SK-N-SH (cell line): ENCODE measurements around the gene AKT1S1. TPM values are rescaled to one million over a fixed set of nuclear protein-coding genes. Genes with fewer than 3 reads are reported as not detected.

ENCODE experiments used
- CTCF ChIA-PET: fragments of 300-600, 350-600 bp; formaldehyde crosslinking; extraction: SDS; loops from one replicate; lab custom pipeline; 2021; lab: Yijun Ruan, JAX
- POLR2A ChIA-PET: fragments of 350-600 bp; sonication (Branson Sonifier 250); formaldehyde crosslinking; extraction: SDS; loops from one replicate; lab custom pipeline; 2020; ENCODE audit warnings: antibody characterized with exemption, inconsistent platforms; lab: Yijun Ruan, JAX
- DNase-seq: peaks from one replicate; pipeline ENCODE4 v3.0.0; 2012
- H2AFZ ChIP-seq: fragments of 200-600 bp; sonication (generic); 2 replicates; pipeline ENCODE4 v1.8.1; 2016; ENCODE audit warnings: antibody characterized with exemption, mild to moderate bottlenecking, low read depth
- H3F3A ChIP-seq: fragments of 200-600 bp; sonication (generic); replicated peaks from 2 replicates; pipeline ENCODE3; 2016; ENCODE audit warnings: antibody characterized with exemption, mild to moderate bottlenecking; ENCODE audit not compliant: insufficient read depth
- H3K27ac ChIP-seq, 2 experiments: fragments of 200-500 bp in 1 of 2; fragments of 200-600 bp in 1 of 2; sonication (Bioruptor generic) in 1 of 2; sonication (generic), shearing (Covaris generic) in 1 of 2; 2 replicates each; pipeline versions ENCODE4 v1.5.1 to v1.6.1; 2014 to 2016; ENCODE audit warnings: low read depth in 2 of 2, inconsistent platforms in 1 of 2, low read length in 1 of 2, mild to moderate bottlenecking in 1 of 2, mixed read lengths in 1 of 2
- H3K27me3 ChIP-seq: fragments of 200-600 bp; sonication (generic), shearing (Covaris generic); 2 replicates; pipeline ENCODE4 v1.6.1; 2016; ENCODE audit warnings: mixed run types; ENCODE audit not compliant: insufficient read depth
- H3K36me3 ChIP-seq, 2 experiments: fragments of 200-500 bp in 1 of 2; fragments of 200-600 bp in 1 of 2; sonication (Bioruptor generic) in 1 of 2; sonication (generic) in 1 of 2; replicated peaks in 1 of 2; 2 replicates each; pipeline versions ENCODE3 to v1.5.1; 2014 to 2016; ENCODE audit warnings: low read length in 1 of 2, mild to moderate bottlenecking in 1 of 2; ENCODE audit not compliant: insufficient read depth in 2 of 2, control insufficient read depth in 1 of 2
- H3K4me1 ChIP-seq, 2 experiments: fragments of 200-500 bp in 1 of 2; fragments of 200-600 bp in 1 of 2; sonication (Bioruptor generic) in 1 of 2; sonication (generic), shearing (Covaris generic) in 1 of 2; 2 replicates each; pipeline versions ENCODE4 v1.5.1 to v1.6.1; 2014 to 2016; ENCODE audit warnings: low read depth in 1 of 2, low read length in 1 of 2, mixed run types in 1 of 2; ENCODE audit not compliant: insufficient read depth in 2 of 2, control insufficient read depth in 1 of 2
- H3K4me2 ChIP-seq: fragments of 200-600 bp; sonication (generic), shearing (Covaris generic); 2 replicates; pipeline ENCODE4 v1.6.1; 2017; ENCODE audit warnings: mixed run types
- H3K4me3 ChIP-seq, 2 experiments: fragments of 200-500 bp in 1 of 2; fragments of 200-600 bp in 1 of 2; sonication (Bioruptor generic) in 1 of 2; sonication (generic), shearing (Covaris generic) in 1 of 2; 2 replicates each; pipeline versions ENCODE4 v1.5.1 to v1.8.1; 2014 to 2016; ENCODE audit warnings: low read depth in 2 of 2, inconsistent platforms in 1 of 2, low read length in 1 of 2, mild to moderate bottlenecking in 1 of 2, mixed read lengths in 1 of 2, moderate library complexity in 1 of 2
- H3K79me2 ChIP-seq: fragments of 200-600 bp; sonication (generic); 2 replicates; pipeline ENCODE4 v1.8.1; 2017; ENCODE audit warnings: mild to moderate bottlenecking; ENCODE audit not compliant: insufficient read depth
- H3K9ac ChIP-seq: fragments of 200-600 bp; sonication (generic); 2 replicates; pipeline ENCODE4 v1.6.1; 2017; ENCODE audit warnings: mixed run types
- H3K9me2 ChIP-seq: fragments of 200-600 bp; sonication (generic); 2 replicates; pipeline ENCODE4 v1.6.1; 2017; ENCODE audit warnings: mixed run types
- H3K9me3 ChIP-seq: fragments of 200-600 bp; sonication (generic); 2 replicates; pipeline ENCODE4 v1.6.1; 2017; ENCODE audit warnings: mixed run types, mild to moderate bottlenecking, moderate library complexity
- H4K20me1 ChIP-seq: fragments of 200-600 bp; sonication (generic); 2 replicates; pipeline ENCODE4 v1.6.1; 2017; ENCODE audit warnings: mild to moderate bottlenecking, mixed run types; ENCODE audit not compliant: insufficient read depth
- CTCF ChIP-seq: fragments of 200-600 bp; sonication (generic); IDR thresholded peaks from 2 replicates; pipeline ENCODE4 v1.6.1; 2017; ENCODE audit warnings: antibody characterized with exemption, mild to moderate bottlenecking, moderate library complexity
- EP300 ChIP-seq, 2 experiments: IDR thresholded peaks; 2 replicates each; pipeline versions ENCODE4 v1.4.0 to v1.6.1; 2012; ENCODE audit warnings: borderline replicate concordance in 1 of 2, low read depth in 1 of 2, low read length in 1 of 2
- EZH2phosphoT487 ChIP-seq: fragments of 200-600 bp; sonication (generic); IDR thresholded peaks from 2 replicates; pipeline ENCODE4 v1.6.1; 2017; ENCODE audit warnings: low read depth, mixed run types, mild to moderate bottlenecking, antibody characterized with exemption, moderate library complexity, borderline replicate concordance
- FOSL2 ChIP-seq: IDR thresholded peaks from 2 replicates; pipeline ENCODE4 v1.4.0; 2012; ENCODE audit warnings: low read depth, mild to moderate bottlenecking, moderate library complexity, borderline replicate concordance
- FOXM1 ChIP-seq: IDR thresholded peaks from 2 replicates; pipeline ENCODE4 v1.4.0; 2012; ENCODE audit warnings: low read depth, mild to moderate bottlenecking
- JUND ChIP-seq: IDR thresholded peaks from 2 replicates; pipeline ENCODE4 v1.4.0; 2012
- MXI1 ChIP-seq: IDR thresholded peaks from 2 replicates; pipeline ENCODE4 v1.6.1; 2012; ENCODE audit warnings: mild to moderate bottlenecking, low read depth, low read length, improper control_type of control experiment
- NRF1 ChIP-seq: IDR thresholded peaks from 2 replicates; pipeline ENCODE4 v1.6.1; 2012; ENCODE audit warnings: low read depth, mild to moderate bottlenecking, low read length
- POLR2AphosphoS5 ChIP-seq: IDR thresholded peaks from 2 replicates; pipeline ENCODE4 v1.6.1; 2012; ENCODE audit warnings: low read depth, low read length
- RAD21 ChIP-seq: IDR thresholded peaks from 2 replicates; pipeline ENCODE4 v1.6.1; 2012; ENCODE audit warnings: mild to moderate bottlenecking, low read length
- RFX5 ChIP-seq: IDR thresholded peaks from 2 replicates; pipeline ENCODE4 v1.6.1; 2012; ENCODE audit warnings: mild to moderate bottlenecking, improper control_type of control experiment, low read length
- RXRA ChIP-seq: IDR thresholded peaks from 2 replicates; pipeline ENCODE4 v1.4.0; 2012; ENCODE audit warnings: low read depth, mild to moderate bottlenecking, borderline replicate concordance
- SMC3 ChIP-seq: IDR thresholded peaks from 2 replicates; pipeline ENCODE4 v1.6.1; 2012; ENCODE audit warnings: low read depth, low read length, improper control_type of control experiment
- TEAD4 ChIP-seq: IDR thresholded peaks from 2 replicates; pipeline ENCODE4 v1.4.0; 2012; ENCODE audit warnings: mild to moderate bottlenecking, borderline replicate concordance; ENCODE audit not compliant: insufficient read depth
- WGBS: methylation state at CpG from one replicate; pipeline ENCODE4 v1.1.6; 2017; ENCODE audit warnings: low lambda C conversion rate; 5-methylcytosine and 5-hydroxymethylcytosine counted together
- polyA plus RNA-seq, 3 experiments: library from polyadenylated mRNA; depleted of rRNA; stranded (reverse); fragments of >200 nt; gene quantifications; 2 replicates each; pipeline ENCODE4 v1.2.3, GENCODE V29; 2012
- TF ChIP-seq, protein P1 (sequence below): fragments of 150-350 bp; IDR thresholded peaks from 2 replicates; pipeline ENCODE4 v1.6.1; 2017; ENCODE audit warnings: antibody characterized with exemption, low read length, low read depth, borderline replicate concordance

The AKT1S1 gene
- polyA plus RNA-seq, 1 of the 3 experiments (the other 2 are of a cell fraction), result 63.7 TPM

- Histone ChIP-seq H3K9me2 (no peaks in the 10 kb centered on the region), H3K4me3 (no peak overlapping the region), H3K4me2 (no peak overlapping the region), H4K20me1 (no peaks in the 10 kb centered on the region), H3F3A (peaks cover 10% of the 10 kb centered on the region), H2AFZ (no peak overlapping the region), H3K36me3 (peaks cover 4 to 15% of the 10 kb centered on the region in 2 experiments)
- DNase-seq, result no peak
- 97% methylated on average over 18 of the region's 18 CpGs for WGBS
- POLR2A ChIA-PET, result no interaction called here
- TF ChIP-seq FOXM1 (no peak), JUND (no peak), EZH2phosphoT487 (no peak), RAD21 (no peak), MXI1 (no peak), TEAD4 (no peak), RFX5 (no peak), SMC3 (no peak), RXRA (no peak), POLR2AphosphoS5 (no peak), EP300 (IDR thresholded peaks at IDR 0.05; ENCODE audit: borderline replicate concordance in 1 of 2, low read depth in 1 of 2, low read length in 1 of 2) (no peak), FOSL2 (no peak), NRF1 (no peak), CTCF (no peak)
- TF ChIP-seq, protein P1, sequence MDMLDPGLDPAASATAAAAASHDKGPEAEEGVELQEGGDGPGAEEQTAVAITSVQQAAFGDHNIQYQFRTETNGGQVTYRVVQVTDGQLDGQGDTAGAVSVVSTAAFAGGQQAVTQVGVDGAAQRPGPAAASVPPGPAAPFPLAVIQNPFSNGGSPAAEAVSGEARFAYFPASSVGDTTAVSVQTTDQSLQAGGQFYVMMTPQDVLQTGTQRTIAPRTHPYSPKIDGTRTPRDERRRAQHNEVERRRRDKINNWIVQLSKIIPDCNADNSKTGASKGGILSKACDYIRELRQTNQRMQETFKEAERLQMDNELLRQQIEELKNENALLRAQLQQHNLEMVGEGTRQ, result no peak
- TF ChIP-seq, all 33 proteins: peak for 0
- no peaks in the 10 kb centered on the region for H3K9me3 ChIP-seq
- H3K27me3 ChIP-seq, result no peaks in the 10 kb centered on the region
- CTCF ChIA-PET, result interaction anchor here (1.2 kb wide), 1 partner anchor 10 kb away, joined by 3 read pairs; no protein-coding TSS in a partner anchor
- no peak overlapping the region for H3K27ac ChIP-seq
- peaks cover 0 to 13% of the 10 kb centered on the region in 2 experiments; a peak in 1 of 4 replicates for H3K4me1 ChIP-seq
- no peak overlapping the region for H3K9ac ChIP-seq
- H3K79me2 ChIP-seq, result no peaks in the 10 kb centered on the region
Observed at GRCh38 chr19:49888510-49888824, 11.3 kb upstream of the AKT1S1 start.
